Colonic mucosa (tissue), 4 donors: ENCODE measurements around the gene FOXP2. TPM values are rescaled to one million over a fixed set of nuclear protein-coding genes. Genes with fewer than 3 reads are reported as not detected.

Experiments used
- DNase-seq: peaks from one replicate; pipeline ENCODE4 v3.0.0-alpha.2; 2020
- H3K27ac ChIP-seq: fragments of 200-600 bp; one replicate; pipeline ENCODE4 v1.8.0; 2021
- H3K27me3 ChIP-seq: fragments of 200-600 bp; one replicate; pipeline ENCODE4 v1.8.0; 2021
- H3K36me3 ChIP-seq: fragments of 200-600 bp; one replicate; pipeline ENCODE4 v1.8.0; 2021
- H3K4me1 ChIP-seq: fragments of 200-600 bp; one replicate; pipeline ENCODE4 v1.8.0; 2021; ENCODE audit warnings: mild to moderate bottlenecking
- H3K4me3 ChIP-seq: fragments of 200-600 bp; one replicate; pipeline ENCODE4 v1.8.0; 2021
- H3K9ac ChIP-seq, 2 donors: one replicate each; pipeline ENCODE4 v1.7.0; 2013; ENCODE audit warnings: control low read depth in 2 of 2, low read depth in 2 of 2, low read length in 2 of 2
- H3K9me3 ChIP-seq: fragments of 200-600 bp; one replicate; pipeline ENCODE4 v1.8.0; 2021
- intact Hi-C: fragments of 100-400 bp; cut with DNase I; formaldehyde crosslinking; loops from one replicate; pipeline ENCODE4 v1.14.1; 2022
- total RNA-seq, 2 donors: library from RNA; stranded (reverse); fragmentation: NEBNext Ultra II Directional in 1 of 2; extraction: Animal tissue kit (Norgen Biotek cat#: 25700) in 1 of 2; gene quantifications; one replicate each; pipeline ENCODE4 v1.2.1, GENCODE V29; 2021
- TF ChIP-seq, protein P1 (sequence below): fragments of 200-600 bp; IDR thresholded peaks from one replicate; pipeline ENCODE4 v1.8.0; 2022; ENCODE audit warnings: antibody characterized with exemption, mild to moderate bottlenecking
- donor health status: healthy.
- donor health status: DM: no; HTN: no; CAD: no.
- donor health status: DM: no; HTN: no; CAD: no.

FOXP2 gene
- total RNA-seq, 2 donors from 2014 or later: 5.3 to 20.0 TPM

DNA sequence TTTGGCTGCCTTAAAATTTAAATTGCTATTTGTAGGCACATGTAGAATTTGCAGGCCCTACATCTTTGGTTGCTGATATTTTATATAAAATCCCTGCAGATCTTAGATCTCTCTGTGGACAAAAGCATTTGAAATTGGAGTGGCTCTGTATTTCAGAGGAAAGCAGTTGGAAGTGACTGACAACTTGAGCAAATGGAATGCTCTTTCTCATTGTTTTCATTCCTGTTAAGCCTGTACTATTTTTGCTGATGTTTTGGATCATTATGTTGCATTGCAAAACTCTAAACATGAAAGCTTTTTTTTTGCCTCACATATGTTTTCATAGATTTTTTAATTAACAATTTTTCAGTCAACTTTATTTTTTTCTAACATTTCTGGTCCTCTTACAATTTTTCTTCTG lies 256.1 kb downstream of the FOXP2 start:
- no peak overlapping the region for H3K27ac ChIP-seq
- intact Hi-C loops: no loop called here
- H3K9ac ChIP-seq: no peak overlapping the region
- no peak for DNase-seq
- no peaks in the 10 kb centered on the region for H3K9me3 ChIP-seq
- TF ChIP-seq, protein P1, sequence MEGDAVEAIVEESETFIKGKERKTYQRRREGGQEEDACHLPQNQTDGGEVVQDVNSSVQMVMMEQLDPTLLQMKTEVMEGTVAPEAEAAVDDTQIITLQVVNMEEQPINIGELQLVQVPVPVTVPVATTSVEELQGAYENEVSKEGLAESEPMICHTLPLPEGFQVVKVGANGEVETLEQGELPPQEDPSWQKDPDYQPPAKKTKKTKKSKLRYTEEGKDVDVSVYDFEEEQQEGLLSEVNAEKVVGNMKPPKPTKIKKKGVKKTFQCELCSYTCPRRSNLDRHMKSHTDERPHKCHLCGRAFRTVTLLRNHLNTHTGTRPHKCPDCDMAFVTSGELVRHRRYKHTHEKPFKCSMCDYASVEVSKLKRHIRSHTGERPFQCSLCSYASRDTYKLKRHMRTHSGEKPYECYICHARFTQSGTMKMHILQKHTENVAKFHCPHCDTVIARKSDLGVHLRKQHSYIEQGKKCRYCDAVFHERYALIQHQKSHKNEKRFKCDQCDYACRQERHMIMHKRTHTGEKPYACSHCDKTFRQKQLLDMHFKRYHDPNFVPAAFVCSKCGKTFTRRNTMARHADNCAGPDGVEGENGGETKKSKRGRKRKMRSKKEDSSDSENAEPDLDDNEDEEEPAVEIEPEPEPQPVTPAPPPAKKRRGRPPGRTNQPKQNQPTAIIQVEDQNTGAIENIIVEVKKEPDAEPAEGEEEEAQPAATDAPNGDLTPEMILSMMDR: no peak
- no peaks in the 10 kb centered on the region for H3K36me3 ChIP-seq
- H3K4me3 ChIP-seq: no peak overlapping the region
- H3K27me3 ChIP-seq: no peaks in the 10 kb centered on the region
- H3K4me1 ChIP-seq: no peaks in the 10 kb centered on the region

DNA sequence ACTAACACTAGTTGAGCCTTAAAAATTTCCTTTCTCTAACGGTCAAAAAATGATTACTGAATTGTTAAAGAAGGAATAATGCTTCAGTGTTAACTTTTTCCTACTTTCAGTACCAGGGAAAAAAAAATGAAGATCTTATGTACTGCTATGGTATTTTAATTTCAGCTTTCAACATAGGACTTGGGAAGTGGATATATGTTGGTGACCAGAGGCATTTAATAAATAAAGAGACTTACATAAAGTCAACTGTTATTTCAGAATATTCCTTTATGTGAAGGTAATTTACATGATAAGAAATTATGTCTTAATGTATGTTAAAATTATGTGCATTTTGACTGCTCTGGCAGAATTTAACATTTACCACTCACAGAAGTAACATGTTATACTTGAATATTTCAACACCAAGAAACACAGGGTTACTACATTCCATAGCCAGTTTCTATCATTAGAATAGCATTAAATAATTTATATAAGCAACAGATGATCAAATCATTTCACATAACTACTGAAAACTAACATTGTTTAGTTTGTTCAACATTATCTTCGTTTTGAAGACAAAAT lies 257.0 kb downstream of the FOXP2 start:
- Histone ChIP-seq H3K27ac (no peak overlapping the region), H3K9me3 (no peaks in the 10 kb centered on the region), H3K36me3 (no peaks in the 10 kb centered on the region), H3K4me3 (no peak overlapping the region), H3K27me3 (no peaks in the 10 kb centered on the region), H3K9ac (no peak overlapping the region), H3K4me1 (no peaks in the 10 kb centered on the region)
- intact Hi-C loops: no loop called here
- TF ChIP-seq, protein P1: no peak
- DNase-seq: no peak

DNA sequence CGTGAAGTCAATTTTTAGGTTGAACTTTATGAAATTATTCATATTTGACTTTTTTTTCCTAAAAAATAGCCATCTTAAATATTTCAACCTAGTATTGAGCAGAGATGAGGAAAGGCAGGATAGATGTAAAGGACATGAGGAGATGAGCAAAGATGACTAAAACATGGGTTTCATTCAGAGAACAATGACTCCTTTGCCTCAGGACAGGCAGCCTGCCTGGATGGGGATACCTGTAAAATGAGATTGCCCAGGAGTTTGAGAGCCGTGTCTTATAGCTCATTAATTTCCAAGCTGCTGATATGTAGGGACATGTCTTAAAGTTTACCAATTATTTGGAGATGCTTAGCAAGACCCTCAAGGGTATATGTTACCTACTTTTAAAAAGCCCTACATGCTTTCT lies 263.5 kb downstream of the FOXP2 start:
- Histone ChIP-seq H3K4me3 (no peak overlapping the region), H3K4me1 (no peaks in the 10 kb centered on the region), H3K9ac (no peak overlapping the region), H3K27me3 (no peaks in the 10 kb centered on the region), H3K36me3 (no peaks in the 10 kb centered on the region), H3K9me3 (no peaks in the 10 kb centered on the region), H3K27ac (no peak overlapping the region)
- no peak for DNase-seq
- intact Hi-C loops: no loop called here
- TF ChIP-seq, protein P1: no peak

DNA sequence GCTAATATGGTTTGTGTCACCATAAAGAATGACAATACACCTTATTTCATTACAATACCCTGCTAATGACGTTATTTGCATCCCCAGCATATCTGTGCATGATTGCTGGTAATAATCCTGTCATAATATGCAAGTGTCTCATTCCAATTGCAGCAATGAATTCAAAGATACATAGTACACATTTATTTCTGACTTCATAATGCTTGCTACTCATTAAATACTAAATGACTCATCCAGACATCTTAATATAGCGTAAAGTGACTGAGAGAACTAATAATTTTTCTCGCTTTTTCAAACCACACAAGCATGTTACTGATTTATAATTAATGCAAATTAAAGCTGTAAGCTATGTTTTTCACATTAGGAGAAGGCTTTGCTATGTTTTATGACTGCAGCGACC lies 272.6 kb downstream of the FOXP2 start:
- no peaks in the 10 kb centered on the region for H3K27me3 ChIP-seq
- no peak for DNase-seq
- intact Hi-C loops: no loop called here
- H3K4me3 ChIP-seq: no peak overlapping the region
- H3K27ac ChIP-seq: no peak overlapping the region
- H3K9ac ChIP-seq: no peak overlapping the region
- H3K4me1 ChIP-seq: no peaks in the 10 kb centered on the region
- no peaks in the 10 kb centered on the region for H3K9me3 ChIP-seq
- H3K36me3 ChIP-seq: no peaks in the 10 kb centered on the region
- TF ChIP-seq, protein P1: no peak

DNA sequence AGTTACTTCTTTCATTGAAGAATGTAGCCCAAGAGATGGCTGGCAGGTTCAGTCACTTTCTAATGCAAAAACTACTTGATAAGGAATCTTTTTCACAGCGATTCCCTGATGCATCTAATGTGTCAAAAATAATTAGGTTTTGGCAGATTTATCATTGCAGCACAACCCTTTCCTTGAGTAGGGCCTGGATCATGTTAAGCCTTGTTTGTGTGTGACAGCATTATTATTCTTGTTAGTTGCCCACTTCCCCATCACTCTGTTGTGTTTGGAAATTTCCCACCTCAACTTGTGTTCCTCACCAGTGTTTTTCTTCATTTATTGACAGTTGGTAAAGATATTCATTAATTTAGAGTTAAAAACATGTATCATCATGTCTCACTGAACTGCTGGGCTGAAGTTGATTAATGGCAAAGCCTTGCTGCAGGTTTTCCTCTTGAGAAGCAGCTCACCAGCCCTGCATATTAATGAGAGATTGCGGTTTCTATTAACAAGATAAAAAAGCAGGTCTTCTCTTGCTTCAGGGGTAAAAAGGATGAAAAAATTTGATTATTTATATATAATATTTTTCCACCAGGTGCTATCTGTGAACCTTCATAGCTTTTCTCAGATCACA lies 273.9 kb downstream of the FOXP2 start:
- TF ChIP-seq, protein P1: no peak
- no peaks in the 10 kb centered on the region for H3K36me3 ChIP-seq
- no peak for DNase-seq
- no peaks in the 10 kb centered on the region for H3K4me1 ChIP-seq
- intact Hi-C loops: no loop called here
- H3K27ac ChIP-seq: no peak overlapping the region
- no peak overlapping the region for H3K9ac ChIP-seq
- no peaks in the 10 kb centered on the region for H3K27me3 ChIP-seq
- no peaks in the 10 kb centered on the region for H3K9me3 ChIP-seq
- no peak overlapping the region for H3K4me3 ChIP-seq
